ENCODE results near the gene NOS3. TPM values are rescaled to one million over a fixed set of nuclear protein-coding genes. Genes with fewer than 3 reads are reported as not detected.

The NOS3 gene
- total RNA-seq, 6 donors from 2014 or later, result 3.1 to 95.3 (median 16.2) TPM

DNA sequence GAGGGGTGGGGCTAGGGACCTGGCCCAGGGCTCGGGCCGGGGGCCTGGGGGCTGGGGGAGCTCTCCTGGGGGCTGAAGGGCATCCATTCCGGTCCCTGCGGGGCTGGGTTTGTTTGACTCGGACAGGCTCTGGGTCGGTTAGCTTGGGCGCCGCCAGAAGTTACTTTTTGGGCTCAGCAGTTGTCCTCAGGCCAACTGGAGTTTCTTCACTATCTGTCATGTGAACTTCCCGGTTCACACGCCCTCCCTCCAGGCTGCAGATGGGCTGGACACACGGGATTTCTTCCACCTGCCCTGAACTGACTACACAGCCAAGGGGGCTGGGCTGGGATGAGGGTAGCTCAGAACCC, 72.4 kb downstream of the NOS3 start:
- DNase-seq (no peak), ATAC-seq (ENCODE audit: low FRiP score in 2 of 2) (peak in 1 of 2 donors; percentile 0)
- peaks cover 30 to 51% (median 44%) of the 10 kb centered on the region in 4 donors for H3K4me1 ChIP-seq
- WGBS, 2 donors, result 67% methylated on average over 11 of the region's 11 CpGs; no CpG with 5 or more reads in 1 of the 2 donors
- peaks cover 28 to 53% (median 45%) of the 10 kb centered on the region in 4 donors for H3K36me3 ChIP-seq
- H3K4me3 ChIP-seq, result peak overlapping the region in 3 of 4 donors; percentile 13 to 88 (median 40)
- no peaks in the 10 kb centered on the region for H3K27me3 ChIP-seq
- H3K27ac ChIP-seq, result peak overlapping the region; percentile 59 to 99 (median 82)
- TF ChIP-seq EP300 (IDR thresholded peaks at IDR 0.05), result no peak
- TF ChIP-seq, protein P1, sequence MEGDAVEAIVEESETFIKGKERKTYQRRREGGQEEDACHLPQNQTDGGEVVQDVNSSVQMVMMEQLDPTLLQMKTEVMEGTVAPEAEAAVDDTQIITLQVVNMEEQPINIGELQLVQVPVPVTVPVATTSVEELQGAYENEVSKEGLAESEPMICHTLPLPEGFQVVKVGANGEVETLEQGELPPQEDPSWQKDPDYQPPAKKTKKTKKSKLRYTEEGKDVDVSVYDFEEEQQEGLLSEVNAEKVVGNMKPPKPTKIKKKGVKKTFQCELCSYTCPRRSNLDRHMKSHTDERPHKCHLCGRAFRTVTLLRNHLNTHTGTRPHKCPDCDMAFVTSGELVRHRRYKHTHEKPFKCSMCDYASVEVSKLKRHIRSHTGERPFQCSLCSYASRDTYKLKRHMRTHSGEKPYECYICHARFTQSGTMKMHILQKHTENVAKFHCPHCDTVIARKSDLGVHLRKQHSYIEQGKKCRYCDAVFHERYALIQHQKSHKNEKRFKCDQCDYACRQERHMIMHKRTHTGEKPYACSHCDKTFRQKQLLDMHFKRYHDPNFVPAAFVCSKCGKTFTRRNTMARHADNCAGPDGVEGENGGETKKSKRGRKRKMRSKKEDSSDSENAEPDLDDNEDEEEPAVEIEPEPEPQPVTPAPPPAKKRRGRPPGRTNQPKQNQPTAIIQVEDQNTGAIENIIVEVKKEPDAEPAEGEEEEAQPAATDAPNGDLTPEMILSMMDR (IDR thresholded peaks at IDR 0.05), result no peak
- H3K9me3 ChIP-seq, result no peaks in the 10 kb centered on the region

Other genes starting within 250 kb of the NOS3 start
- 10 to 100 TPM; 10.5 to 82.8 (median 27.4) TPM for gene TMEM176B, start 190.7 kb upstream of the NOS3 start, total RNA-seq
- 10 to 100 TPM in 5 of 6 donors, 1 to 10 TPM in 1; 8.4 to 67.9 (median 16.3) TPM for gene TMEM176A, start 190.2 kb upstream of the NOS3 start, total RNA-seq
- gene AOC1, start 138.5 kb upstream of the NOS3 start, total RNA-seq, result under 1 TPM in 2 of 6 donors, not detected in 4; 0.31 to 0.88 TPM
- gene KCNH2, start 12.7 kb upstream of the NOS3 start, total RNA-seq, result 1 to 10 TPM in 5 of 6 donors, under 1 TPM in 1; 0.59 to 5.7 (median 3.1) TPM
- gene ATG9B, start 33.5 kb downstream of the NOS3 start, total RNA-seq, result 1 to 10 TPM in 3 of 6 donors, under 1 TPM in 3; 0.46 to 5.2 (median 1.0) TPM
- gene ABCB8, start 37.4 kb downstream of the NOS3 start, total RNA-seq, result 10 to 100 TPM; 38.3 to 58.7 (median 42.5) TPM
- gene ASIC3, start 57.5 kb downstream of the NOS3 start, total RNA-seq, result 10 to 100 TPM in 2 of 6 donors, 1 to 10 TPM in 4; 2.1 to 37.7 (median 4.0) TPM
- gene CDK5, start 66.9 kb downstream of the NOS3 start, total RNA-seq, result 10 to 100 TPM in 3 of 6 donors, 1 to 10 TPM in 3; 2.1 to 14.4 (median 10.1) TPM
- 100 to 1,000 TPM in 5 of 6 donors, 10 to 100 TPM in 1; 88.4 to 312 (median 188) TPM for gene SLC4A2, start 68.6 kb downstream of the NOS3 start, total RNA-seq
- gene FASTK, start 89.8 kb downstream of the NOS3 start, total RNA-seq, result 100 to 1,000 TPM in 1 of 6 donors, 10 to 100 TPM in 5; 54.3 to 136 (median 78.0) TPM
- gene TMUB1, start 92.5 kb downstream of the NOS3 start, total RNA-seq, result 10 to 100 TPM; 35.3 to 72.9 (median 51.6) TPM
- 100 to 1,000 TPM; 122 to 350 (median 182) TPM for gene AGAP3, start 95.5 kb downstream of the NOS3 start, total RNA-seq
- gene GBX1, start 176.7 kb downstream of the NOS3 start, total RNA-seq, result not detected
- not detected for gene ASB10, start 196.2 kb downstream of the NOS3 start, total RNA-seq
- gene H2BK1, start 219.5 kb downstream of the NOS3 start, total RNA-seq, result not detected
- gene ABCF2, start 236.2 kb downstream of the NOS3 start, total RNA-seq, result 10 to 100 TPM; 19.8 to 48.2 (median 28.6) TPM
- 10 to 100 TPM; 34.4 to 69.1 (median 47.4) TPM for gene CHPF2, start 241.5 kb downstream of the NOS3 start, total RNA-seq